Measurements from ENCODE around the gene LELP1.
"Not testable (repeated sequence)": the region's sequence is repeated elsewhere in the genome, so short reads cannot be mapped to it uniquely, and the experiment has no call there.

Gene LELP1

DNA sequence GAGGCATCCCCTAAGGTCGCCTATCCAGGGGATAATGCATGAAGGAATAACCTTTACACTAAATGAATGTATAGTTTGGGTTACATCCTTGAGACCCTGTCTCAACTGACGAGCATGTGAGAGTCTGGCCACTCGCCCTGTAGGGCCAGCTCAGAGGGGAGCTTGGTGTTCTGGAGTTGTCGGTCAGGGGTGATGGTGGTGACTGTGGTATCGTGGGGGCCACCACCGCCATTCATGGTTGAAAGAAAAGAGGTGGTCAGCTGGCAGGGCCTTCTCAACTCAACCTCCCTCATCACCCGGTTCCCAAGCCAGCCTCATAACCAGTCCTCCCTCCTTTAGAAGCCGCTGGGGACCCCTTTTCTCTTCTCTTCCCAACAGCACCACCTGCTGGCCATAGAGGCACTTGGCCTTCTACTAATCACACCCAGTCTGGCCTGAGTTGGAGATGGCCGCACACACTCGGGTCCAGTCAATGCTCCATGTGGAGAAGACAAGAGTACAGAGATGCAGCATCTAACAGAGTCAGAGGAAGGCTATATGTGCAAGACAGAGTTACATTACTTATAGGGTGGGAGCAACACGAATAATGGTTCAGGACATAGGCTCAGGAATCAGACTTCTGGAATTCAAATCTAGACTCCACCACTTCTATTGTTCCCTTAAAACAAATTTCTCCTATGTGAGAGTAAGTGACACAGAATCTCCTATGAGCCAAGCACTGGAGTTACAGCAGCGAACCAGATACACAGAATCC, 26.0 kb downstream of the LELP1 start:
- DNase-seq = not testable (repeated sequence)

DNA sequence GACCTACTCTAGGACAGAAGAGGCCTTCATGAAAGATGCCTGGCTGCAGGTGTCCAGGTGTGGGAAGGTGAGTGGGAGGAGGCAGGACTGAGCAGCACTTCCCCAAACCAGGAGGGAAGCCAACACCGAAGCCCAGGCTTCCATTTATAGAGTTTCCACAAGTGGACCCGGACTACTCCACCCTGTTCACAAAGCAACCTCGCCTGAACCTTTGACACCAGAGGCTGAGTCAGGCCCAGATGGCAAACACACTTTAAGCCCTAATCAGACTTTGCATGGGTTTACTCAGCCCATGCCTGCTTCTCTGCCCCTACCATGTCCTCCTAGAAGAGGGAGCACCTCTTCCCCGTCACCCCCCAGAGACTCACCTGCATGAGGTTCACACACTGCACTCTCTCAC, 28.1 kb downstream of the LELP1 start:
- DNase-seq = no peak

DNA sequence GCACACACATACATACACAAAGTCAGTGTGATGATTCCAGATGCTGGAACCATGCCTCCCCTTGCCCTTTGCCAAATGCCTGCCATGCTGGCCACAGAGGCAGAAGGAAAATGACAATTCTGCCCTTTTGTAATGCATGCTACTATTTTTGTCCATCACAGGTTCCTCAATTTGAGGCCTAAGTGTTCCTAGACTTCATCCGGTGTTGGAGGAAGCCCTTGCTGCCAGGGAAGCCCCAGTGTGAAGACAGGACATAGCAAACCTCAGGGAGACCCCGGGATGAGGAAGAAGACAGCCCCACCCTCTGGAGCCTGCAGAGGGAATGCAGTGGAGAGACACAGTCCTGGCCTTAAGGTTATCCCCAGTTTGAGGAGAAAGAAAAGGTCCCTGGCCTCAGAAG, 28.6 kb downstream of the LELP1 start:
- DNase-seq = no peak

- no peak for DNase-seq
These were observed 29.3 kb downstream of the LELP1 start for GRCh38 chr1:153232553-153232952.

GRCh38 chr1:153233448-153233847, 30.2 kb downstream of the LELP1 start:
- no peak for DNase-seq

DNA sequence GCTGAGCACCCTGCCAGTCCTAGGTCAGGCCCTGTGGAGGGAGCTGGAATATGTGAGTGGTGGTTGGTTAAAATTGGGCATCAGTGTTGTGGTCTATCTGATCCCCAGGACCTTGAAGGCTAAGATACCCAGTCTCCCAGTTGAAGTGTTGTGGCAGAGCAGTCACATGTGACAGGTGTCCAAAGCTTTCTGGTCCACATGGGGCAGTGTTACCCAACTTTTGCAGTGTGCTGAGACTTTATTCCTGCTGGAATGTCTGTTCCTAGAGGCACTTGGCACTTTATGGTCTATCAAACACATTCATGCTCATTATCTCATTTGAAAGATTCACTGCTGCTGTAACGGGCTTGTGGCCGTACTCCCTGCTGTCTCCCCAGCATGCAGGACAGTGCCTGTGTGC, 35.3 kb downstream of the LELP1 start:
- DNase-seq = no peak

- no peak for DNase-seq
These were observed 38.9 kb downstream of the LELP1 start for GRCh38 chr1:153242160-153242559.

- DNase-seq = no peak
These were observed 42.2 kb downstream of the LELP1 start for GRCh38 chr1:153245466-153245865.

DNA sequence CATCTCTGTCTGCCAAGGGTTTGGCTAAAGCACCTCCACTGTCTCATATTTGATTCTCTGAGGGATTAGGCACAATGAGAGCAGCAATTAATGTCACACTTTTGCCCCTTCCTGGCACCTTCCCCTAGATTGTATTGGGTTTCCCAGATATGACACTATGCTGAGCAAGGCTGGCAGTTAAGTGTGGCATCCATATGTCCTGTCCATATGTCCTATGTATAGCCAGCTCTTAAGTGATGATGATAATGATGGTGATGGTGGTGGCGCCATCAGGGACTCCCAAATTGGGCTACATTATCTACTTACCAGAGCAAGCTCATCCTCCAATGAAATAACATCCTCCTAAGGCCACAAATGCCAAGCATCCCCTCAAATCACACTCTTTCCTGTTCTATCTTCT, 42.8 kb downstream of the LELP1 start:
- no peak for DNase-seq

- DNase-seq = no peak
These were observed 43.6 kb downstream of the LELP1 start for GRCh38 chr1:153246825-153247224.

DNA sequence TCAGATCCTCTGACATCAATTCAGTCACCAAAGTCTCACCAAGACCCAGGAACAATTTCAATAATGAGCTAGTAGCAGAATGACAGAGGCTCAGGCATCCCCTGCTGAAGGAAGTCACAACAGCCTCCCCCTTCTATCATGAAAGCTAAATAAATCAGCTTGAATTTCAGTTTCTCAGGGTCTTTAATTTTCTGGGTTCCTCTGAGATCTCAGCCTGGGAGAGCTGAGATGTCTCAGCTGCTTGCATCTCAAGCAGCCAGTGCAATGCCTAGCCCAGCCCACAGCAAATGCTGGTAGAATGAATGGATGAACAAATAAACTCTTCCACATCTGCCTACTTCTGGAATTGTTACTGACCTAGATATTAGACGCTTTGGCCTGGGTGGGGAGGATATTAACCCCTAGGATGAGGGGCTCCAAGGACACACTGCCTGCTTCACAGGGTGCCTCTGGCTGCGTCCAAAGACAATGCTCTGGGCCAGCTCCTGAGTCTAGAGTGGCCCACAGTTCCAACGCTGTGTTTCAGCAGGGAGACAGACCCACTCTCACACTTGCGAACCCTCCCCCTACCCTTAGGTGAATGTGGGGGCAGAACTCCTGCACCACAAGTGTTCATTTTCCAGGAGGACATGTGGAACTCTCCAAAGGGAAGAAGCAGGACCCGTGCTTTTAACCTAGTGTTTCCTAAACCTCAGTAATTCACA, 45.1 kb downstream of the LELP1 start:
- no peak for DNase-seq

GRCh38 chr1:153250166-153250565, 46.9 kb downstream of the LELP1 start:
- DNase-seq = no peak

- DNase-seq = no peak
These were observed 47.9 kb downstream of the LELP1 start for GRCh38 chr1:153251087-153251486.

DNA sequence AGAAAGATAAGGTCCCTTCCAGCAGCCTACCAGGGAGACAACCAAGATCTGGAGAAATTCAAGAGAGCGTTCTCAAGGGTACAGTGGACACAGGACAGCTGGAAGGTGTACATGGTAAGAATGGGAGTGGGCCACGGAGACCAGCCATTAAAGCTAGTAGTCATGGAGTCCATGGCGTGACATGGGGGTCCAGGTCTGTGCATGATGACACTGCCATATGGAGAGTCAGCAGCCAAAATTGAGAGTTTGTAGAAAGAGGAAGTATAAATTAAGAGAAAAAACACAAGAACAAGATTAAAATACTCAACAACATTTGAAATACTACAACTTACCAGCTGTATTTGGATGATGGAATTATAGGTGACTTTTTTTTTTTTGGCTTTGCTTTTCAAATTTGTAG, 48.3 kb downstream of the LELP1 start:
- DNase-seq = no peak

- no peak for DNase-seq
These were observed 48.8 kb downstream of the LELP1 start for GRCh38 chr1:153251988-153252387.

DNA sequence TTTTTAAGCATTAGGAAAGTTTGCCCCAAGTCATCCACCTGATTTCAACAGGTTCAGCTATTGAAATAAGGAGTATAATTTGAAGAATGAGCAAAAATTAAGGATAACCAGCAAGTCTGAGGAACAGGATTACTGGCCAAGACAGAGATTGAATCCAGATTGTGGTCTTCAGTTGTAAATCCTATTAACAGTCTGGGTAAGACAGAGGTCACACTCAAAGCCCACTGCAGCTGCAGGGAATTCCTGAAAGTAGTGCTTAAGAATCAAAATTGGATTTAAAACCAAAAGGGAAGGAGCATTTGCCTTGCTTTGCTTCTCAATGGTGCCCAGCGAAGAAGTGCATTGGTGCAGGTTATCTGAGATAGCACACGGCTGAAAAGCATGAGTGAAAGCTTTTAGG, 49.8 kb downstream of the LELP1 start:
- DNase-seq = no peak

GRCh38 chr1:153253693-153254092, 50.5 kb downstream of the LELP1 start:
- no peak for DNase-seq
